MM.1S (cell line): ENCODE data around the gene SFI1.

ENCODE experiments used
- DNase-seq: peaks from one replicate; pipeline ENCODE4 v3.0.0-alpha.2; 2015
- H2AFZ ChIP-seq: fragments of 300-600 bp; sonication (generic); 2 replicates; pipeline ENCODE4 v1.6.0; 2016; ENCODE audit warnings: antibody characterized with exemption, low read length
- H3F3A ChIP-seq: fragments of 300-600 bp; sonication (generic); 2 replicates; pipeline ENCODE4 v1.6.1; 2016; ENCODE audit warnings: mild to moderate bottlenecking, antibody characterized with exemption, low read length, moderate library complexity, mixed read lengths; ENCODE audit not compliant: insufficient read depth
- H3K27ac ChIP-seq: fragments of 300-600 bp; sonication (generic); 2 replicates; pipeline ENCODE4 v1.5.1; 2016; ENCODE audit warnings: mild to moderate bottlenecking, low read length
- H3K27me3 ChIP-seq: fragments of 300-600 bp; sonication (generic); replicated peaks from 2 replicates; pipeline ENCODE4 v1.6.0; 2016; ENCODE audit warnings: low read length; ENCODE audit not compliant: insufficient read depth
- H3K36me3 ChIP-seq: fragments of 300-600 bp; sonication (generic); replicated peaks from 2 replicates; pipeline ENCODE4 v1.6.1; 2016; ENCODE audit warnings: mild to moderate bottlenecking, low read length, mixed read lengths; ENCODE audit not compliant: insufficient read depth
- H3K4me1 ChIP-seq: fragments of 300-600 bp; sonication (generic); 2 replicates; pipeline ENCODE4 v1.6.1; 2016; ENCODE audit warnings: low read length, mixed read lengths
- H3K4me2 ChIP-seq: fragments of 300-600 bp; sonication (generic); 2 replicates; pipeline ENCODE4 v1.6.0; 2016; ENCODE audit warnings: low read depth, low read length
- H3K4me3 ChIP-seq: fragments of 300-600 bp; sonication (generic); 2 replicates; pipeline ENCODE4 v1.5.1; 2016; ENCODE audit warnings: low read length, mixed read lengths
- H3K79me2 ChIP-seq: fragments of 300-600 bp; sonication (generic); 2 replicates; pipeline ENCODE4 v1.6.1; 2016; ENCODE audit warnings: mixed run types, low read length, mixed read lengths
- H3K9ac ChIP-seq: fragments of 300-600 bp; sonication (generic); 2 replicates; pipeline ENCODE4 v1.6.1; 2016; ENCODE audit warnings: low read length, mixed read lengths
- H3K9me2 ChIP-seq: fragments of 300-600 bp; sonication (generic); replicated peaks from 2 replicates; pipeline ENCODE4 v1.6.1; 2016; ENCODE audit warnings: mild to moderate bottlenecking, low read length, mixed read lengths; ENCODE audit not compliant: insufficient read depth
- H3K9me3 ChIP-seq: fragments of 300-600 bp; sonication (generic); replicated peaks from 2 replicates; pipeline ENCODE4 v1.6.1; 2016; ENCODE audit warnings: mild to moderate bottlenecking, low read length, mixed read lengths; ENCODE audit not compliant: insufficient read depth
- H4K20me1 ChIP-seq: fragments of 300-600 bp; sonication (generic); 2 replicates; pipeline ENCODE4 v1.6.1; 2016; ENCODE audit warnings: mild to moderate bottlenecking, low read length, moderate library complexity, mixed read lengths; ENCODE audit not compliant: insufficient read depth
- EZH2 ChIP-seq: fragments of 300-600 bp; sonication (generic); optimal IDR thresholded peaks from 2 replicates; pipeline ENCODE3; 2017; ENCODE audit warnings: low read depth, mild to moderate bottlenecking, antibody characterized with exemption, low read length, mixed read lengths
- EZH2phosphoT487 ChIP-seq: fragments of 300-600 bp; sonication (generic); IDR thresholded peaks from 2 replicates; pipeline ENCODE4 v1.6.1; 2018; ENCODE audit warnings: antibody characterized with exemption, low read length
- TF ChIP-seq, protein P1 (sequence below): fragments of 300-600 bp; sonication (generic); IDR thresholded peaks from 2 replicates; pipeline ENCODE4 v1.5.1; 2016; ENCODE audit warnings: antibody characterized with exemption, low read length, mixed read lengths

The SFI1 gene

DNA sequence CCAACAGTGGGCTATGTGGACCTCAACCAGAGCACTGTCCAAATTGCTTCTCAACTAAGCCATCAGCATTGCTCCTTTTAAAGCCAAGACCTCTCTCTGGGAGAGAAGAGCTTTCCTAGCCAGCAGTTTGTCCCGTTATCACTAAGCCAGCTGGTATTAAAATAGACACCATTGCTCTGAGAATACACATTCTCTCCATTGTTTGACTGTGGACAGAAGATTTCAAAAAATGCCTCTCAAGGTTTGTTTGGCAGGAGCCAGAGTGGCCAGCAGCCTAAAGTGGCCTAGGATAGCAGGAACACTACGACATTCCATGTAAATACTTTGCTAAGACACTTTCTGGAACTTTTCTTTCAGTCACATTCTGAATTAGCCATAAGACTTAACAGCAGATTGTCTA lies 48.0 kb upstream of the SFI1 start:
- Histone ChIP-seq H3K79me2 (peaks cover 3% of the 10 kb centered on the region; the same call in 1 of the 2 replicates), H3K36me3 (peaks cover 4% of the 10 kb centered on the region; the same call in 1 of the 2 replicates), H3K27ac (no peak overlapping the region)

DNA sequence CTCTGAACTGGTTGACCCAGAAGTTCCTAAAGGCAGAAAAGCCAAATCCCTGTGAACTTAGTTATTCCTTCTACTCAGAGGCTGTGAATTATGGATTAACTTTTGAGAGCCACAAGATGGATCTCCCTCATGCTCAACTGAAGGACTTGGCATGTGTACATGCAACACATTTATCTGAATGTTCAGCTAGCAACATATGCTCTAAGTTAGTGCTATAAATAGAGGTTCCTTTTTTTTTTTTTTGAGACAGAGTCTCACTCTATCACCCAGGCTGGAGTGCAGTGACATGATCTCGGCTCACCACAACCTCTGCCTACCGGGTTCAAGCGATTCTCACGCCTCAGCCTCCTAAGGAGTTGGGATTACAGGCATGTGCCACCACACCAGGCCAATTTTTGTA lies 46.8 kb upstream of the SFI1 start:
- H4K20me1 ChIP-seq = no peaks in the 10 kb centered on the region
- peaks cover 29% of the 10 kb centered on the region for H3F3A ChIP-seq
- DNase-seq = no peak
- TF ChIP-seq EZH2phosphoT487 = no peak
- TF ChIP-seq, protein P1, sequence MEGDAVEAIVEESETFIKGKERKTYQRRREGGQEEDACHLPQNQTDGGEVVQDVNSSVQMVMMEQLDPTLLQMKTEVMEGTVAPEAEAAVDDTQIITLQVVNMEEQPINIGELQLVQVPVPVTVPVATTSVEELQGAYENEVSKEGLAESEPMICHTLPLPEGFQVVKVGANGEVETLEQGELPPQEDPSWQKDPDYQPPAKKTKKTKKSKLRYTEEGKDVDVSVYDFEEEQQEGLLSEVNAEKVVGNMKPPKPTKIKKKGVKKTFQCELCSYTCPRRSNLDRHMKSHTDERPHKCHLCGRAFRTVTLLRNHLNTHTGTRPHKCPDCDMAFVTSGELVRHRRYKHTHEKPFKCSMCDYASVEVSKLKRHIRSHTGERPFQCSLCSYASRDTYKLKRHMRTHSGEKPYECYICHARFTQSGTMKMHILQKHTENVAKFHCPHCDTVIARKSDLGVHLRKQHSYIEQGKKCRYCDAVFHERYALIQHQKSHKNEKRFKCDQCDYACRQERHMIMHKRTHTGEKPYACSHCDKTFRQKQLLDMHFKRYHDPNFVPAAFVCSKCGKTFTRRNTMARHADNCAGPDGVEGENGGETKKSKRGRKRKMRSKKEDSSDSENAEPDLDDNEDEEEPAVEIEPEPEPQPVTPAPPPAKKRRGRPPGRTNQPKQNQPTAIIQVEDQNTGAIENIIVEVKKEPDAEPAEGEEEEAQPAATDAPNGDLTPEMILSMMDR = no peak
- TF ChIP-seq EZH2 = no peak
- H3K27me3 ChIP-seq = no peaks in the 10 kb centered on the region
- H2AFZ ChIP-seq = no peak overlapping the region
- H3K4me3 ChIP-seq = no peak overlapping the region
- H3K9ac ChIP-seq = no peak overlapping the region
- no peaks in the 10 kb centered on the region for H3K9me2 ChIP-seq
- peaks cover 4% of the 10 kb centered on the region; the same call in 1 of the 2 replicates for H3K36me3 ChIP-seq
- H3K79me2 ChIP-seq = peaks cover 3% of the 10 kb centered on the region; the same call in 1 of the 2 replicates
- peaks cover 42% of the 10 kb centered on the region for H3K4me1 ChIP-seq
- H3K9me3 ChIP-seq = no peaks in the 10 kb centered on the region
- no peak overlapping the region for H3K4me2 ChIP-seq
- no peak overlapping the region for H3K27ac ChIP-seq

More for the DNA sequence above, 48.0 kb upstream of the SFI1 start:
- Histone ChIP-seq H3K27me3 (no peaks in the 10 kb centered on the region), H3K4me2 (no peak overlapping the region), H3K9ac (no peak overlapping the region), H2AFZ (no peak overlapping the region), H3K9me3 (no peaks in the 10 kb centered on the region), H3F3A (peaks cover 29% of the 10 kb centered on the region), H3K4me3 (no peak overlapping the region), H4K20me1 (no peaks in the 10 kb centered on the region), H3K4me1 (peaks cover 42% of the 10 kb centered on the region), H3K9me2 (no peaks in the 10 kb centered on the region)
- DNase-seq = no peak
- TF ChIP-seq, protein P1 = no peak
- TF ChIP-seq EZH2phosphoT487 (no peak), EZH2 (no peak)

DNA sequence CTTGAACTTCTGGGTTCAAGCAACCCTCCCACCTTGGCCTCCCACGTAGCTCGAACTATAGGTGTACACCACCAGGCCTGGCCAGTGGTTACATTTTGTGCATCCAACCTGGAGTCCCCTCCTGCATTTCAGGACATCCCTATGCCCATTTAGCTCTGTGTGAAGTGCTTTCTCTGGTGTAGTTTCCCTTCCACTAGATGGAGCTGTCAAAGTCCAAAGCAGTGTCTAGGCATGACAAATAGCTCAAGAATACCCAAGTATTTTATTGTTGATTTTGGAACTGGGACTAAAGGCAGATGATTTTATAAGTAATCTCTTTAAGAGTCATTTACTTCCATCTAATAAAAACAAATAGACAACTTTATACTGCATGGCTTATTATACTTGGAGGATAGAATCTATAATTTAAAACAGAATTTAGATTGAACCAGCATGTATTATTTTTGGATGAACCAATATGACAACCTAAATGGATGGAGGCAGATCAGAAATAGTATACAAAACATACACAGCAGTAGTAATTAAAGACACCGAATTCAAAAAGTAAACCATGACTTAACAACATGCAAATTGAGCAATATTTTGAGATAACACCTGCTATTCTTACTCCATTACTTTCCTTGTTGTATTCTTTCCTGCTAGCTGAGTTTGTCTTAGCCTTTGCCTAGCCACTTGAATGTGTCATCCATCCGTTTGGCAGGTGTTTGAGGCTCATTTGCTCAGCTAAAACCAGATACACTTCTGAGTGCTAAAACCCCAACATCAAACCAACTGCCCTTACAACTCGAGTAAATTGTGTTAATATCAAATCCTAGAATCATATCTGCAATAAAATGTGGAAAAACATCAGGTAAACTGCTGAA lies 44.4 kb upstream of the SFI1 start:
- Histone ChIP-seq H2AFZ (no peak overlapping the region), H3K9me2 (no peaks in the 10 kb centered on the region), H3K4me1 (peaks cover 19% of the 10 kb centered on the region), H4K20me1 (no peaks in the 10 kb centered on the region), H3F3A (peaks cover 17% of the 10 kb centered on the region), H3K27me3 (no peaks in the 10 kb centered on the region), H3K27ac (no peak overlapping the region), H3K4me3 (no peak overlapping the region), H3K36me3 (peaks cover 6% of the 10 kb centered on the region; the same call in 1 of the 2 replicates), H3K79me2 (no peaks in the 10 kb centered on the region), H3K4me2 (no peak overlapping the region), H3K9me3 (no peaks in the 10 kb centered on the region), H3K9ac (no peak overlapping the region)
- no peak for TF ChIP-seq EZH2phosphoT487
- TF ChIP-seq, protein P1 = peak; percentile 51
- TF ChIP-seq EZH2 = no peak
- DNase-seq = peak; percentile 37
